Measurements from ENCODE around the gene DPEP1.

- TF ChIP-seq EZH2phosphoT487 (IDR thresholded peaks at IDR 0.05) (no peak), CTCF (IDR thresholded peaks at IDR 0.05) (no peak), EZH2 (IDR thresholded peaks at IDR 0.05) (no peak)
These were observed 43.0 kb upstream of the DPEP1 start for GRCh38 chr16:89570342-89570923.
